Measurements from ENCODE around the gene BTBD16. TPM values are rescaled to one million over a fixed set of nuclear protein-coding genes. Genes with fewer than 3 reads are reported as not detected.
A peak's percentile ranks its signal among the peaks of the same experiment; 100 is the strongest.

Gene BTBD16
- total and polyA plus RNA-seq, 2 of the 13 experiments (the other 11 are each of a cell fraction or from before 2014, with no cell fraction given): 5.0 to 11.9 TPM

DNA sequence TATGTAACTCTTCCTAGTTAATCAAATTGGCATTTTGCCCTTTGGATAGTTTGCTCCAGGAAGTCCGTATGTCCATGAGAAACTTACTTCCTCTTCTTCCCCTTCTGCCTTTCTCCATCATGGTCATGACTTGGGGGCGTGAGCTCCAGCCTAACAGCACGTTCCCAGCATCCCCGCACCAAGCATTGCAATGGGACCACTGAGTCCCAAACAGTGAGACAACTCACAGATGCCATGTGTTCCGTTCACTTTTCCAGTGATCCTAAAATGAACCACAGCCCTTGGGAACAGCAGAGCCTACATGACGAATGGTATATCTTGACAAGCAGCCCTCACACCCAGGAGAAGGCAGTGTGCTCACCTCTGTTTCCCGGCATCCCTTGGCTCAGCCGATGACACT is 10.7 kb downstream of the BTBD16 start:
- H3K4me1 ChIP-seq (ENCODE audit: insufficient read depth, low read length): peaks cover 29% of the 10 kb centered on the region
- H3K4me3 ChIP-seq (replicated peaks in 1 of 3; ENCODE audit: insufficient read depth in 1 of 3, low read depth in 2 of 3, low read length in 3 of 3): no peak overlapping the region
- no peak overlapping the region for H3K9ac ChIP-seq (ENCODE audit: insufficient read depth, low read depth, low read length)
- ATAC-seq (no peak), FAIRE-seq (no peak), DNase-seq (ENCODE audit: low spot score) (no peak)
- H3K4me2 ChIP-seq (ENCODE audit: low read depth, low read length): peak overlapping the region; percentile 8; the same call in 1 of the 2 replicates
- WGBS (ENCODE audit: low lambda C conversion rate): 58% methylated on average over 8 of the region's 8 CpGs
- BruUV-seq (replicated peaks): no TSS peak
- in situ Hi-C loops (cut with HindIII; ENCODE audit: extremely low pct_ligation_motif_present, low pct_unique_long_range_greater_than_20kb) (loop anchor here (5.0 kb wide), 1 partner anchor 286 kb away; no protein-coding TSS in a partner anchor), intact Hi-C loops (cut with micrococcal nuclease; ENCODE audit: unreplicated experiment) (no loop called here)
- H3K36me3 ChIP-seq (replicated peaks in 1 of 2; ENCODE audit: control insufficient read depth in 1 of 2, insufficient read depth in 2 of 2, low read length in 2 of 2): no peaks in the 10 kb centered on the region
- no peaks in the 10 kb centered on the region for H3K79me2 ChIP-seq (ENCODE audit: insufficient read depth, low read length)
- peaks cover 6 to 27% of the 10 kb centered on the region in 2 experiments; a peak in 4 of 5 replicates for H3K27me3 ChIP-seq (ENCODE audit: control insufficient read depth in 1 of 2, insufficient read depth in 2 of 2, low read length in 2 of 2)
- no peak for TF ChIP-seq ERF (CRISPR knock-in tag; IDR thresholded peaks at IDR 0.05)
- TF ChIP-seq CHD2 (IDR thresholded peaks at IDR 0.05; ENCODE audit: low read depth, low read length): no peak
- no peak for TF ChIP-seq NCOR1 (IDR thresholded peaks at IDR 0.05; ENCODE audit: borderline replicate concordance, low read length)
- H2AFZ ChIP-seq (ENCODE audit: low read length): no peak overlapping the region
- H3K9me3 ChIP-seq (ENCODE audit: low read length): no peaks in the 10 kb centered on the region
- H4K20me1 ChIP-seq (ENCODE audit: insufficient read depth, low read length): no peaks in the 10 kb centered on the region
- POLR2A ChIA-PET: no interaction called here
- CTCF ChIA-PET (ENCODE audit: low intra/inter-chr PET ratio, low total read pairs): interaction anchor here (1.1 kb wide), 1 partner anchor 285 kb away, joined by 3 read pairs; no protein-coding TSS in a partner anchor
- no peak overlapping the region for H3K27ac ChIP-seq (ENCODE audit: extremely low read length, insufficient read depth, low read length)

DNA sequence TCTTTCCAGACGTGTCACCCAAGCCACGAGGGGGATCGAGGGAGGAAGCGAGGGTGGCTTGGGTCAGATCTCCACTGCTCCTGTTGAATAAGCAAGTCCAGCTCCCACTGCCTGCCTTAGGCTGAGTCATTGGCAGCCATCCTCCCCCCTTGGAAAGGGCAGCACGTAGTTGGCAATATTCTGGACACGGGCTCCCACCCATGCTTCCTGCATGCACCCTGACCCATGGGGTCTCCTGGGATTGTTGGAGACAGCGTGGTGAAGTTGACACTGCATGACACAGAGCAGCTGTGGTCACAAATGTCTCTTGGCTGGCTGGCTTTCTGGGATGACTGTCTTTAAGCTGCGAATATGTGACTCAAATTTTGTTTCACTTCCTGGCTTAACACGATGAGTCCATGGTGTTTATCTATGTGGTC is 11.2 kb downstream of the BTBD16 start:
- Histone ChIP-seq H3K27ac (ENCODE audit: extremely low read length, insufficient read depth, low read length) (no peak overlapping the region), H3K4me1 (ENCODE audit: insufficient read depth, low read length) (peaks cover 24% of the 10 kb centered on the region), H3K9ac (ENCODE audit: insufficient read depth, low read depth, low read length) (no peak overlapping the region), H3K79me2 (ENCODE audit: insufficient read depth, low read length) (no peaks in the 10 kb centered on the region), H2AFZ (ENCODE audit: low read length) (no peak overlapping the region), H3K36me3 (replicated peaks in 1 of 2; ENCODE audit: control insufficient read depth in 1 of 2, insufficient read depth in 2 of 2, low read length in 2 of 2) (no peaks in the 10 kb centered on the region), H3K9me3 (ENCODE audit: low read length) (no peaks in the 10 kb centered on the region), H3K4me3 (replicated peaks in 1 of 3; ENCODE audit: insufficient read depth in 1 of 3, low read depth in 2 of 3, low read length in 3 of 3) (no peak overlapping the region), H4K20me1 (ENCODE audit: insufficient read depth, low read length) (no peaks in the 10 kb centered on the region), H3K27me3 (ENCODE audit: control insufficient read depth in 1 of 2, insufficient read depth in 2 of 2, low read length in 2 of 2) (peaks cover 6 to 32% of the 10 kb centered on the region in 2 experiments; a peak in 4 of 5 replicates), H3K4me2 (ENCODE audit: low read depth, low read length) (peak overlapping the region; percentile 8; the same call in 1 of the 2 replicates)
- no TSS peak for BruUV-seq (replicated peaks)
- in situ Hi-C loops (cut with HindIII; ENCODE audit: extremely low pct_ligation_motif_present, low pct_unique_long_range_greater_than_20kb): loop anchor here (5.0 kb wide), 1 partner anchor 285 kb away; no protein-coding TSS in a partner anchor
- DNase-seq (ENCODE audit: low spot score): no peak
- ChIA-PET POLR2A (no interaction called here), CTCF (ENCODE audit: low intra/inter-chr PET ratio, low total read pairs) (interaction anchor here (1.1 kb wide), 1 partner anchor 284 kb away, joined by 3 read pairs; no protein-coding TSS in a partner anchor)
- intact Hi-C loops (cut with micrococcal nuclease; ENCODE audit: unreplicated experiment): no loop called here
- WGBS (ENCODE audit: low lambda C conversion rate): 14% methylated on average over 9 of the region's 9 CpGs
- FAIRE-seq: no peak
- ATAC-seq: no peak
- TF ChIP-seq, protein P1, sequence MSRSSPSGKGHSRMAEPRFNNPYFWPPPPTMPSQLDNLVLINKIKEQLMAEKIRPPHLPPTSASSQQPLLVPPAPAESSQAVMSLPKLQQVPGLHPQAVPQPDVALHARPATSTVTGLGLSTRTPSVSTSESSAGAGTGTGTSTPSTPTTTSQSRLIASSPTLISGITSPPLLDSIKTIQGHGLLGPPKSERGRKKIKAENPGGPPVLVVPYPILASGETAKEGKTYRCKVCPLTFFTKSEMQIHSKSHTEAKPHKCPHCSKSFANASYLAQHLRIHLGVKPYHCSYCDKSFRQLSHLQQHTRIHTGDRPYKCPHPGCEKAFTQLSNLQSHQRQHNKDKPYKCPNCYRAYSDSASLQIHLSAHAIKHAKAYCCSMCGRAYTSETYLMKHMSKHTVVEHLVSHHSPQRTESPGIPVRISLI (CRISPR knock-in tag; IDR thresholded peaks at IDR 0.05; ENCODE audit: borderline replicate concordance): no peak
- TF ChIP-seq, protein P2, sequence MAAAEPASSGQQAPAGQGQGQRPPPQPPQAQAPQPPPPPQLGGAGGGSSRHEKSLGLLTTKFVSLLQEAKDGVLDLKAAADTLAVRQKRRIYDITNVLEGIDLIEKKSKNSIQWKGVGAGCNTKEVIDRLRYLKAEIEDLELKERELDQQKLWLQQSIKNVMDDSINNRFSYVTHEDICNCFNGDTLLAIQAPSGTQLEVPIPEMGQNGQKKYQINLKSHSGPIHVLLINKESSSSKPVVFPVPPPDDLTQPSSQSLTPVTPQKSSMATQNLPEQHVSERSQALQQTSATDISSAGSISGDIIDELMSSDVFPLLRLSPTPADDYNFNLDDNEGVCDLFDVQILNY (CRISPR knock-in tag; conservative IDR thresholded peaks at IDR 0.05): no peak
- no peak for TF ChIP-seq CAMTA2 (CRISPR knock-in tag; IDR thresholded peaks at IDR 0.05; ENCODE audit: borderline replicate concordance)
- TF ChIP-seq, protein P3, sequence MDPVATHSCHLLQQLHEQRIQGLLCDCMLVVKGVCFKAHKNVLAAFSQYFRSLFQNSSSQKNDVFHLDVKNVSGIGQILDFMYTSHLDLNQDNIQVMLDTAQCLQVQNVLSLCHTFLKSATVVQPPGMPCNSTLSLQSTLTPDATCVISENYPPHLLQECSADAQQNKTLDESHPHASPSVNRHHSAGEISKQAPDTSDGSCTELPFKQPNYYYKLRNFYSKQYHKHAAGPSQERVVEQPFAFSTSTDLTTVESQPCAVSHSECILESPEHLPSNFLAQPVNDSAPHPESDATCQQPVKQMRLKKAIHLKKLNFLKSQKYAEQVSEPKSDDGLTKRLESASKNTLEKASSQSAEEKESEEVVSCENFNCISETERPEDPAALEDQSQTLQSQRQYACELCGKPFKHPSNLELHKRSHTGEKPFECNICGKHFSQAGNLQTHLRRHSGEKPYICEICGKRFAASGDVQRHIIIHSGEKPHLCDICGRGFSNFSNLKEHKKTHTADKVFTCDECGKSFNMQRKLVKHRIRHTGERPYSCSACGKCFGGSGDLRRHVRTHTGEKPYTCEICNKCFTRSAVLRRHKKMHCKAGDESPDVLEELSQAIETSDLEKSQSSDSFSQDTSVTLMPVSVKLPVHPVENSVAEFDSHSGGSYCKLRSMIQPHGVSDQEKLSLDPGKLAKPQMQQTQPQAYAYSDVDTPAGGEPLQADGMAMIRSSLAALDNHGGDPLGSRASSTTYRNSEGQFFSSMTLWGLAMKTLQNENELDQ (CRISPR knock-in tag; IDR thresholded peaks at IDR 0.05; ENCODE audit: borderline replicate concordance): no peak
- TF ChIP-seq, protein P4, sequence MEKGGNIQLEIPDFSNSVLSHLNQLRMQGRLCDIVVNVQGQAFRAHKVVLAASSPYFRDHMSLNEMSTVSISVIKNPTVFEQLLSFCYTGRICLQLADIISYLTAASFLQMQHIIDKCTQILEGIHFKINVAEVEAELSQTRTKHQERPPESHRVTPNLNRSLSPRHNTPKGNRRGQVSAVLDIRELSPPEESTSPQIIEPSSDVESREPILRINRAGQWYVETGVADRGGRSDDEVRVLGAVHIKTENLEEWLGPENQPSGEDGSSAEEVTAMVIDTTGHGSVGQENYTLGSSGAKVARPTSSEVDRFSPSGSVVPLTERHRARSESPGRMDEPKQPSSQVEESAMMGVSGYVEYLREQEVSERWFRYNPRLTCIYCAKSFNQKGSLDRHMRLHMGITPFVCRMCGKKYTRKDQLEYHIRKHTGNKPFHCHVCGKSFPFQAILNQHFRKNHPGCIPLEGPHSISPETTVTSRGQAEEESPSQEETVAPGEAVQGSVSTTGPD (CRISPR knock-in tag; IDR thresholded peaks at IDR 0.05): no peak
- no peak for TF ChIP-seq ZNF891 (CRISPR knock-in tag; IDR thresholded peaks at IDR 0.05)
- TF ChIP-seq MYC (CRISPR knock-in tag; IDR thresholded peaks at IDR 0.05; ENCODE audit: borderline replicate concordance): no peak
- no peak for TF ChIP-seq HDAC6 (IDR thresholded peaks at IDR 0.05; ENCODE audit: low read depth, low read length)
- TF ChIP-seq RARG (CRISPR knock-in tag; IDR thresholded peaks at IDR 0.05; ENCODE audit: low read depth): no peak
- TF ChIP-seq RELA (CRISPR knock-in tag; IDR thresholded peaks at IDR 0.05): no peak

Measured in HepG2 (cell line).